ENCODE data around the gene MIS18A.

- TF ChIP-seq HNF4A (conservative IDR thresholded peaks at IDR 0.05) (no peak), TAF1 (conservative IDR thresholded peaks at IDR 0.05) (no peak), CTCF (IDR thresholded peaks at IDR 0.05; ENCODE audit: low read depth, low read length, missing input control) (no peak), MAX (IDR thresholded peaks at IDR 0.05) (peak; percentile 49), FOXA1 (IDR thresholded peaks at IDR 0.05) (no peak), RXRA (IDR thresholded peaks at IDR 0.05) (no peak)
Measured at GRCh38 chr21:32328595-32328994, 49.7 kb upstream of the MIS18A start.

Data from liver (tissue), 3 donors.